Smooth muscle cell (in vitro differentiated cells): ENCODE results near the gene LAMB1. TPM values are rescaled to one million over a fixed set of nuclear protein-coding genes. Genes with fewer than 3 reads are reported as not detected.

Experiments
- DNase-seq: peaks from one replicate; lab custom pipeline; 2025; ENCODE audit not compliant: unreplicated experiment; lab: John Stamatoyannopoulos, UW
- H2AFZ ChIP-seq: fragments of 200-600 bp; sonication (generic); 2 replicates; pipeline ENCODE4 v1.6.0; 2016; ENCODE audit warnings: antibody characterized with exemption, low read depth, mild to moderate bottlenecking
- H3F3A ChIP-seq: fragments of 200-600 bp; sonication (generic); 2 replicates; pipeline ENCODE4 v1.6.0; 2017; ENCODE audit warnings: antibody characterized with exemption, low read depth
- H3K27ac ChIP-seq: fragments of 200-600 bp; sonication (generic); 2 replicates; pipeline ENCODE4 v1.5.1; 2016; ENCODE audit warnings: low read depth, mild to moderate bottlenecking
- H3K27me3 ChIP-seq: fragments of 200-600 bp; sonication (generic); 2 replicates; pipeline ENCODE4 v1.6.1; 2016; ENCODE audit warnings: low read depth, mild to moderate bottlenecking
- H3K36me3 ChIP-seq: fragments of 200-600 bp; sonication (generic); 2 replicates; pipeline ENCODE4 v1.5.1; 2016; ENCODE audit warnings: low read depth
- H3K4me1 ChIP-seq: fragments of 200-600 bp; sonication (generic); 2 replicates; pipeline ENCODE4 v1.5.1; 2016; ENCODE audit warnings: low read depth
- H3K4me2 ChIP-seq: fragments of 200-600 bp; sonication (generic); 2 replicates; pipeline ENCODE4 v1.6.0; 2016; ENCODE audit warnings: mild to moderate bottlenecking
- H3K4me3 ChIP-seq: fragments of 200-600 bp; sonication (generic); 2 replicates; pipeline ENCODE4 v1.5.1; 2016; ENCODE audit warnings: mild to moderate bottlenecking
- H3K79me2 ChIP-seq: fragments of 200-600 bp; sonication (generic); 2 replicates; pipeline ENCODE4 v1.6.0; 2016; ENCODE audit warnings: low read depth, mild to moderate bottlenecking
- H3K9ac ChIP-seq: fragments of 200-600 bp; sonication (generic); 2 replicates; pipeline ENCODE4 v1.6.0; 2016; ENCODE audit warnings: low read depth
- H3K9me3 ChIP-seq: fragments of 200-600 bp; sonication (generic); replicated peaks from 2 replicates; pipeline ENCODE4 v1.5.1; 2016; ENCODE audit warnings: low read depth
- H4K20me1 ChIP-seq: fragments of 200-600 bp; sonication (generic); 2 replicates; pipeline ENCODE4 v1.6.0; 2016; ENCODE audit warnings: low read depth
- CTCF ChIP-seq: fragments of 200-600 bp; sonication (generic); IDR thresholded peaks from 2 replicates; pipeline ENCODE4 v1.5.1; 2017; ENCODE audit warnings: borderline replicate concordance, mild to moderate bottlenecking, antibody characterized with exemption; ENCODE audit not compliant: insufficient read depth, poor library complexity, severe bottlenecking
- WGBS: methylation state at CpG from one replicate; pipeline ENCODE4 v1.1.7; 2016; ENCODE audit warnings: low lambda C conversion rate; 5-methylcytosine and 5-hydroxymethylcytosine counted together
- polyA plus RNA-seq: library from polyadenylated mRNA; unstranded; fragments of >200 nt; fragmentation: Nextera tagmentation; extraction: Ambion mirVana; gene quantifications from 2 replicates; pipeline ENCODE4 v1.2.1, GENCODE V29; 2016
- total RNA-seq: library from RNA; depleted of rRNA; stranded (reverse); fragments of >200 nt; gene quantifications from 2 replicates; pipeline ENCODE4 v1.2.3, GENCODE V29; 2014

The LAMB1 gene
- total and polyA plus RNA-seq, 2 experiments from 2014 or later = 191 to 244 TPM

- Histone ChIP-seq H4K20me1 (peaks cover 54% of the 10 kb centered on the region), H3K27me3 (no peaks in the 10 kb centered on the region), H3K27ac (no peak overlapping the region), H3K9me3 (no peaks in the 10 kb centered on the region), H3K4me3 (no peak overlapping the region), H2AFZ (no peak overlapping the region), H3K4me1 (peaks cover 23% of the 10 kb centered on the region), H3F3A (peaks cover 79% of the 10 kb centered on the region), H3K79me2 (peaks cover 15% of the 10 kb centered on the region), H3K9ac (no peak overlapping the region), H3K4me2 (no peak overlapping the region), H3K36me3 (peaks cover 26% of the 10 kb centered on the region)
- no peak for TF ChIP-seq CTCF
- DNase-seq = no peak
- WGBS = 94% methylated on average over 13 of the region's 13 CpGs
Observed at GRCh38 chr7:107975394-107976013, 27.5 kb downstream of the LAMB1 start.

- peaks cover 66% of the 10 kb centered on the region for H3F3A ChIP-seq
- no peak overlapping the region for H3K4me3 ChIP-seq
- peaks cover 45% of the 10 kb centered on the region for H4K20me1 ChIP-seq
- no peak for DNase-seq
- H3K36me3 ChIP-seq = peaks cover 27% of the 10 kb centered on the region
- H3K9me3 ChIP-seq = no peaks in the 10 kb centered on the region
- H3K4me1 ChIP-seq = peaks cover 23% of the 10 kb centered on the region
- H2AFZ ChIP-seq = no peak overlapping the region
- H3K4me2 ChIP-seq = peak overlapping the region; percentile 60
- TF ChIP-seq CTCF = no peak
- H3K79me2 ChIP-seq = peaks cover 26% of the 10 kb centered on the region
- H3K27ac ChIP-seq = peak overlapping the region; percentile 87
- no peaks in the 10 kb centered on the region for H3K27me3 ChIP-seq
- no peak overlapping the region for H3K9ac ChIP-seq
Observed at GRCh38 chr7:107973861-107974260, 29.1 kb downstream of the LAMB1 start.

GRCh38 chr7:107972941-107973376 is 30.0 kb downstream of the LAMB1 start:
- peak overlapping the region; percentile 87 for H3K27ac ChIP-seq
- DNase-seq = no peak
- H3K4me3 ChIP-seq = no peak overlapping the region
- H3K4me1 ChIP-seq = peaks cover 23% of the 10 kb centered on the region
- peaks cover 59% of the 10 kb centered on the region for H3F3A ChIP-seq
- H2AFZ ChIP-seq = no peak overlapping the region
- peaks cover 21% of the 10 kb centered on the region for H3K79me2 ChIP-seq
- H3K9ac ChIP-seq = no peak overlapping the region
- H3K9me3 ChIP-seq = no peaks in the 10 kb centered on the region
- TF ChIP-seq CTCF = no peak
- no peaks in the 10 kb centered on the region for H3K27me3 ChIP-seq
- WGBS = 41% methylated on average over 8 of the region's 8 CpGs
- H3K36me3 ChIP-seq = peaks cover 25% of the 10 kb centered on the region
- H3K4me2 ChIP-seq = peak overlapping the region; percentile 60
- H4K20me1 ChIP-seq = peaks cover 43% of the 10 kb centered on the region

- 12% methylated on average over 4 of the region's 4 CpGs for WGBS
- peaks cover 16% of the 10 kb centered on the region for H3K36me3 ChIP-seq
- H3K79me2 ChIP-seq = peaks cover 17% of the 10 kb centered on the region
- peaks cover 47% of the 10 kb centered on the region for H4K20me1 ChIP-seq
- H3K4me3 ChIP-seq = no peak overlapping the region
- no peak for TF ChIP-seq CTCF
- peak overlapping the region; percentile 11 for H3K9ac ChIP-seq
- peaks cover 23% of the 10 kb centered on the region for H3K4me1 ChIP-seq
- H3K27me3 ChIP-seq = no peaks in the 10 kb centered on the region
- peaks cover 50% of the 10 kb centered on the region for H3F3A ChIP-seq
- peak overlapping the region; percentile 87 for H3K27ac ChIP-seq
- no peaks in the 10 kb centered on the region for H3K9me3 ChIP-seq
- H2AFZ ChIP-seq = no peak overlapping the region
- no peak for DNase-seq
- H3K4me2 ChIP-seq = peak overlapping the region; percentile 60
Observed at GRCh38 chr7:107972075-107972482, 30.9 kb downstream of the LAMB1 start.
